Naive B cell (primary cell): ENCODE measurements around the gene HAVCR1. TPM values are rescaled to one million over a fixed set of nuclear protein-coding genes. Genes with fewer than 3 reads are reported as not detected.
"Not testable (repeated sequence)": the region's sequence is repeated elsewhere in the genome, so short reads cannot be mapped to it uniquely, and the experiment has no call there.

Experiments used
- ATAC-seq, 2 donors: fragments of 150-1000 bp; cut with Tn5 transposase; 2 replicates each; pipeline ENCODE4 v1.10.0; 2021; ENCODE audit warnings: low read depth in 2 of 2, mild to moderate bottlenecking in 2 of 2, moderate library complexity in 2 of 2
- DNase-seq: peaks from one replicate; pipeline ENCODE4 v3.0.0; 2022
- H3K27ac Mint-ChIP-seq, 6 donors: one replicate each; pipeline ENCODE4 v1.8.0; 2020 to 2022; ENCODE audit warnings: mild to moderate bottlenecking in 6 of 6, mixed read lengths in 6 of 6, moderate library complexity in 5 of 6, inconsistent platforms in 2 of 6
- H3K27me3 Mint-ChIP-seq, 3 donors: one replicate each; pipeline ENCODE4 v1.8.0; 2021 to 2022; ENCODE audit warnings: mixed read lengths in 3 of 3, mild to moderate bottlenecking in 1 of 3
- H3K36me3 Mint-ChIP-seq, 2 donors: one replicate each; pipeline ENCODE4 v1.8.0; 2020 to 2022; ENCODE audit warnings: mixed read lengths in 2 of 2, inconsistent platforms in 1 of 2, mild to moderate bottlenecking in 1 of 2
- H3K4me1 Mint-ChIP-seq, 3 donors: one replicate each; pipeline ENCODE4 v1.8.0; 2020 to 2022; ENCODE audit warnings: mixed read lengths in 3 of 3, inconsistent platforms in 1 of 3, mild to moderate bottlenecking in 1 of 3, moderate library complexity in 1 of 3
- H3K4me3 Mint-ChIP-seq, 8 donors: one replicate each; pipeline ENCODE4 v1.8.0; 2020 to 2022; ENCODE audit warnings: mild to moderate bottlenecking in 8 of 8, mixed read lengths in 8 of 8, moderate library complexity in 8 of 8, inconsistent platforms in 2 of 8
- H3K9me3 Mint-ChIP-seq, 7 donors: one replicate each; pipeline ENCODE4 v1.8.0; 2020 to 2022; ENCODE audit warnings: mixed read lengths in 7 of 7, mild to moderate bottlenecking in 5 of 7, inconsistent platforms in 2 of 7, moderate library complexity in 1 of 7
- polyA plus RNA-seq, 6 donors: library from polyadenylated mRNA; unstranded; fragments of 300-500 nt; fragmentation: Illumina TruSeq; gene quantifications; one replicate each; pipeline ENCODE4 v1.2.3, GENCODE V29; 2021; ENCODE audit warnings: low read depth in 6 of 6

Gene HAVCR1
- polyA plus RNA-seq, 6 donors from 2014 or later: not detected

GRCh38 chr5:157014143-157014542 is 44.8 kb downstream of the HAVCR1 start:
- not testable (repeated sequence) for H3K27ac Mint-ChIP-seq, H3K4me1 Mint-ChIP-seq, H3K4me3 Mint-ChIP-seq, ATAC-seq, H3K27me3 Mint-ChIP-seq, H3K36me3 Mint-ChIP-seq, DNase-seq
- peaks cover 0 to 36% (median 27%) of the 10 kb centered on the region in 7 donors for H3K9me3 Mint-ChIP-seq

- Mint-ChIP-seq H3K36me3 (peaks cover 3 to 7% of the 10 kb centered on the region in 2 donors), H3K4me3 (no peak overlapping the region), H3K4me1 (no peaks in the 10 kb centered on the region), H3K27me3 (peaks cover 21 to 25% (median 22%) of the 10 kb centered on the region in 3 donors), H3K9me3 (peaks cover 3 to 19% (median 12%) of the 10 kb centered on the region in 7 donors), H3K27ac (no peak overlapping the region)
- ATAC-seq: no peak
- no peak for DNase-seq
Measured at GRCh38 chr5:157006262-157006661, 52.7 kb downstream of the HAVCR1 start.

GRCh38 chr5:157004893-157005551 is 53.9 kb downstream of the HAVCR1 start:
- H3K4me1 Mint-ChIP-seq: no peaks in the 10 kb centered on the region
- H3K9me3 Mint-ChIP-seq: peaks cover 11 to 30% (median 17%) of the 10 kb centered on the region in 7 donors
- DNase-seq: no peak
- peaks cover 19 to 32% (median 21%) of the 10 kb centered on the region in 3 donors for H3K27me3 Mint-ChIP-seq
- peaks cover 3 to 7% of the 10 kb centered on the region in 2 donors for H3K36me3 Mint-ChIP-seq
- H3K27ac Mint-ChIP-seq: no peak overlapping the region
- no peak overlapping the region for H3K4me3 Mint-ChIP-seq
- ATAC-seq: no peak

- no peak for DNase-seq
- no peak overlapping the region for H3K27ac Mint-ChIP-seq
- ATAC-seq: no peak
- H3K36me3 Mint-ChIP-seq: peaks cover 0 to 4% of the 10 kb centered on the region in 2 donors
- H3K4me3 Mint-ChIP-seq: peak overlapping the region in 1 of 8 donors; percentile 42
- H3K27me3 Mint-ChIP-seq: peaks cover 9 to 25% (median 20%) of the 10 kb centered on the region in 3 donors
- no peaks in the 10 kb centered on the region for H3K4me1 Mint-ChIP-seq
- H3K9me3 Mint-ChIP-seq: peaks cover 0 to 23% (median 7%) of the 10 kb centered on the region in 7 donors
Measured at GRCh38 chr5:156991714-156992113, 67.2 kb downstream of the HAVCR1 start.

- DNase-seq: no peak
- peaks cover 0 to 10% (median 1%) of the 10 kb centered on the region in 7 donors for H3K9me3 Mint-ChIP-seq
- no peak overlapping the region for H3K4me3 Mint-ChIP-seq
- H3K27ac Mint-ChIP-seq: no peak overlapping the region
- H3K4me1 Mint-ChIP-seq: peaks cover 0 to 12% (median 0%) of the 10 kb centered on the region in 3 donors
- peaks cover 2 to 4% of the 10 kb centered on the region in 2 donors for H3K36me3 Mint-ChIP-seq
- peaks cover 10 to 30% (median 27%) of the 10 kb centered on the region in 3 donors for H3K27me3 Mint-ChIP-seq
- ATAC-seq: no peak
Measured at GRCh38 chr5:156984064-156984463, 74.9 kb downstream of the HAVCR1 start.

- no peak for ATAC-seq
- H3K4me3 Mint-ChIP-seq: no peak overlapping the region
Measured at GRCh38 chr5:156981481-156981880, 77.4 kb downstream of the HAVCR1 start.

More at GRCh38 chr5:156981481-156981880, 77.4 kb downstream of the HAVCR1 start:
- DNase-seq: no peak
- peaks cover 16 to 25% (median 20%) of the 10 kb centered on the region in 3 donors for H3K27me3 Mint-ChIP-seq
- H3K9me3 Mint-ChIP-seq: peaks cover 0 to 2% (median 0%) of the 10 kb centered on the region in 7 donors
- H3K27ac Mint-ChIP-seq: no peak overlapping the region
- peaks cover 0 to 12% (median 0%) of the 10 kb centered on the region in 3 donors for H3K4me1 Mint-ChIP-seq
- H3K36me3 Mint-ChIP-seq: peaks cover 0 to 8% of the 10 kb centered on the region in 2 donors

Other genes with a start within 250 kb of the HAVCR1 start
- gene PPP1R2B, start 208.8 kb downstream of the HAVCR1 start, polyA plus RNA-seq: under 1 TPM in 3 of 6 donors, not detected in 3; 0.17 to 0.19 (median 0.17) TPM
- not detected for gene TIMD4, start 95.9 kb downstream of the HAVCR1 start, polyA plus RNA-seq
- 1 to 10 TPM in 1 of 6 donors, under 1 TPM in 4, not detected in 1; 0.27 to 2.5 (median 0.53) TPM for gene HAVCR2, start 49.9 kb upstream of the HAVCR1 start, polyA plus RNA-seq
- 10 to 100 TPM; 15.9 to 22.3 (median 20.1) TPM for gene MED7, start 83.7 kb upstream of the HAVCR1 start, polyA plus RNA-seq
- gene GARIN3, start 107.1 kb upstream of the HAVCR1 start, polyA plus RNA-seq: not detected
- 1 to 10 TPM in 1 of 6 donors, under 1 TPM in 5; 0.35 to 1.4 (median 0.45) TPM for gene ITK, start 121.7 kb upstream of the HAVCR1 start, polyA plus RNA-seq
- gene CYFIP2, start 207.0 kb upstream of the HAVCR1 start, polyA plus RNA-seq: 100 to 1,000 TPM; 306 to 461 (median 348) TPM